Testis (tissue), 2 donors: ENCODE measurements around the gene ATOSB.

Experiments
- POLR2A ChIP-seq: fragments of 450-650 bp; IDR thresholded peaks from one replicate; pipeline ENCODE4 v1.6.1; 2017; ENCODE audit warnings: antibody characterized with exemption, mild to moderate bottlenecking, moderate library complexity
- TF ChIP-seq, protein P1 (sequence below), 3 experiments: fragments of 450-650 bp in 2 of 3; fragments of 200-600 bp in 1 of 3; sonication (generic) in 1 of 3; IDR thresholded peaks; one replicate each; pipeline ENCODE4 v1.5.1; 2016 to 2019; ENCODE audit warnings: antibody characterized with exemption in 3 of 3, mild to moderate bottlenecking in 2 of 3, moderate library complexity in 1 of 3

DNA sequence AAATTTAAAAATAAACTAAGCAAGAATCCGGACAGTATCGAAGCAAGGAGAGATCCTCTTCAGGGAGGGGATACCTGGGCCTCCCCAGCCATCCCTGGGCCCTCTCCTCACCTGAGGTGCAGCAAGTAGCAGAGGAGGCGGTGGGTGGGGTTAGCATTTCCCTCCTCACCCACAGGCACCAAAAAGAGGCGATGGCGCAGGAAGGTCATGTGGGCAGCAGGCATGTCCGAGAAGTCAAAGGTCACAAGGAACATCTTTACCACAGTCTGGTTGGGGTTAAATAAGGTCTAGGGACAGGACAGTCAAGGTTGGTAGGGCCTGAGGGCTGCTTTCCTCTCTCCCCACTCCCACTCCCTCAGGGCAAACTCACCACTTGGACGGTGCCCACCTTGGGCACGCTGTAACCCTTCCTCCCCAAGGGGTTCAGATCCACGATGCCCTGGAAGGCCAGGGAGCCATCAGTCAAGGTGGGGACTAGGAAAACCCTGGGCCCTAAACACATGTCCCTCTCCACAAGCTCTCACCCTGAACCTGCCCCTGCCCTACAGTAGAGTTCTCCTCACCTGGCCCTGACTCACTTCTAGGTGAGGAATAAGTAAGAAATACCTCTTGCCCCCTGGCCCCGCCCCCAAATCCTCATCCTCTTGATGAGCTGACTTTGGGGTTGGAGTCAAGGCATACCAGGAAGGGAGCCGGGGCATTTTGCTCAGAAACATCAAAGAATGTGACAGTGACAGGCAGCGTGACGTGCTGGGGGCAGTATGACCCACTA lies 9.9 kb downstream of the ATOSB start:
- TF ChIP-seq, protein P1, sequence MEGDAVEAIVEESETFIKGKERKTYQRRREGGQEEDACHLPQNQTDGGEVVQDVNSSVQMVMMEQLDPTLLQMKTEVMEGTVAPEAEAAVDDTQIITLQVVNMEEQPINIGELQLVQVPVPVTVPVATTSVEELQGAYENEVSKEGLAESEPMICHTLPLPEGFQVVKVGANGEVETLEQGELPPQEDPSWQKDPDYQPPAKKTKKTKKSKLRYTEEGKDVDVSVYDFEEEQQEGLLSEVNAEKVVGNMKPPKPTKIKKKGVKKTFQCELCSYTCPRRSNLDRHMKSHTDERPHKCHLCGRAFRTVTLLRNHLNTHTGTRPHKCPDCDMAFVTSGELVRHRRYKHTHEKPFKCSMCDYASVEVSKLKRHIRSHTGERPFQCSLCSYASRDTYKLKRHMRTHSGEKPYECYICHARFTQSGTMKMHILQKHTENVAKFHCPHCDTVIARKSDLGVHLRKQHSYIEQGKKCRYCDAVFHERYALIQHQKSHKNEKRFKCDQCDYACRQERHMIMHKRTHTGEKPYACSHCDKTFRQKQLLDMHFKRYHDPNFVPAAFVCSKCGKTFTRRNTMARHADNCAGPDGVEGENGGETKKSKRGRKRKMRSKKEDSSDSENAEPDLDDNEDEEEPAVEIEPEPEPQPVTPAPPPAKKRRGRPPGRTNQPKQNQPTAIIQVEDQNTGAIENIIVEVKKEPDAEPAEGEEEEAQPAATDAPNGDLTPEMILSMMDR (IDR thresholded peaks at IDR 0.05): no peak
- no peak for TF ChIP-seq POLR2A
